Smooth muscle cell (in vitro differentiated cells): ENCODE data around the gene UNCX. TPM values are rescaled to one million over a fixed set of nuclear protein-coding genes. Genes with fewer than 3 reads are reported as not detected.
"Not testable (repeated sequence)": the region's sequence is repeated elsewhere in the genome, so short reads cannot be mapped to it uniquely, and the experiment has no call there.

Experiments
- DNase-seq: peaks from one replicate; lab custom pipeline; 2025; ENCODE audit not compliant: unreplicated experiment; lab: John Stamatoyannopoulos, UW
- H2AFZ ChIP-seq: fragments of 200-600 bp; sonication (generic); 2 replicates; pipeline ENCODE4 v1.6.0; 2016; ENCODE audit warnings: antibody characterized with exemption, low read depth, mild to moderate bottlenecking
- H3F3A ChIP-seq: fragments of 200-600 bp; sonication (generic); 2 replicates; pipeline ENCODE4 v1.6.0; 2017; ENCODE audit warnings: antibody characterized with exemption, low read depth
- H3K27ac ChIP-seq: fragments of 200-600 bp; sonication (generic); 2 replicates; pipeline ENCODE4 v1.5.1; 2016; ENCODE audit warnings: low read depth, mild to moderate bottlenecking
- H3K27me3 ChIP-seq: fragments of 200-600 bp; sonication (generic); 2 replicates; pipeline ENCODE4 v1.6.1; 2016; ENCODE audit warnings: low read depth, mild to moderate bottlenecking
- H3K36me3 ChIP-seq: fragments of 200-600 bp; sonication (generic); 2 replicates; pipeline ENCODE4 v1.5.1; 2016; ENCODE audit warnings: low read depth
- H3K4me1 ChIP-seq: fragments of 200-600 bp; sonication (generic); 2 replicates; pipeline ENCODE4 v1.5.1; 2016; ENCODE audit warnings: low read depth
- H3K4me2 ChIP-seq: fragments of 200-600 bp; sonication (generic); 2 replicates; pipeline ENCODE4 v1.6.0; 2016; ENCODE audit warnings: mild to moderate bottlenecking
- H3K4me3 ChIP-seq: fragments of 200-600 bp; sonication (generic); 2 replicates; pipeline ENCODE4 v1.5.1; 2016; ENCODE audit warnings: mild to moderate bottlenecking
- H3K79me2 ChIP-seq: fragments of 200-600 bp; sonication (generic); 2 replicates; pipeline ENCODE4 v1.6.0; 2016; ENCODE audit warnings: low read depth, mild to moderate bottlenecking
- H3K9ac ChIP-seq: fragments of 200-600 bp; sonication (generic); 2 replicates; pipeline ENCODE4 v1.6.0; 2016; ENCODE audit warnings: low read depth
- H3K9me3 ChIP-seq: fragments of 200-600 bp; sonication (generic); replicated peaks from 2 replicates; pipeline ENCODE4 v1.5.1; 2016; ENCODE audit warnings: low read depth
- H4K20me1 ChIP-seq: fragments of 200-600 bp; sonication (generic); 2 replicates; pipeline ENCODE4 v1.6.0; 2016; ENCODE audit warnings: low read depth
- CTCF ChIP-seq: fragments of 200-600 bp; sonication (generic); IDR thresholded peaks from 2 replicates; pipeline ENCODE4 v1.5.1; 2017; ENCODE audit warnings: borderline replicate concordance, mild to moderate bottlenecking, antibody characterized with exemption; ENCODE audit not compliant: insufficient read depth, poor library complexity, severe bottlenecking
- WGBS: methylation state at CpG from one replicate; pipeline ENCODE4 v1.1.7; 2016; ENCODE audit warnings: low lambda C conversion rate; 5-methylcytosine and 5-hydroxymethylcytosine counted together
- polyA plus RNA-seq: library from polyadenylated mRNA; unstranded; fragments of >200 nt; fragmentation: Nextera tagmentation; extraction: Ambion mirVana; gene quantifications from 2 replicates; pipeline ENCODE4 v1.2.1, GENCODE V29; 2016
- total RNA-seq: library from RNA; depleted of rRNA; stranded (reverse); fragments of >200 nt; gene quantifications from 2 replicates; pipeline ENCODE4 v1.2.3, GENCODE V29; 2014

The UNCX gene
- total and polyA plus RNA-seq, 2 experiments from 2014 or later, result not detected

- H3F3A ChIP-seq, result no peaks in the 10 kb centered on the region
- TF ChIP-seq CTCF, result no peak
- DNase-seq, result no peak
- no peaks in the 10 kb centered on the region for H3K79me2 ChIP-seq
- no peak overlapping the region for H3K4me3 ChIP-seq
- no peaks in the 10 kb centered on the region for H4K20me1 ChIP-seq
- H3K27ac ChIP-seq, result no peak overlapping the region
- 87% methylated on average over 34 of the region's 35 CpGs for WGBS
- no peaks in the 10 kb centered on the region for H3K9me3 ChIP-seq
- no peaks in the 10 kb centered on the region for H3K36me3 ChIP-seq
- H3K4me1 ChIP-seq, result no peaks in the 10 kb centered on the region
- no peak overlapping the region for H3K4me2 ChIP-seq
- no peak overlapping the region for H3K9ac ChIP-seq
- peaks cover 52% of the 10 kb centered on the region for H3K27me3 ChIP-seq
- H2AFZ ChIP-seq, result no peak overlapping the region
Observed at GRCh38 chr7:1210979-1211608, 21.6 kb upstream of the UNCX start.

GRCh38 chr7:1211611-1212010, 21.1 kb upstream of the UNCX start:
- H4K20me1 ChIP-seq, result no peaks in the 10 kb centered on the region
- no peaks in the 10 kb centered on the region for H3K79me2 ChIP-seq
- H3K4me1 ChIP-seq, result no peaks in the 10 kb centered on the region
- no peaks in the 10 kb centered on the region for H3F3A ChIP-seq
- no peak overlapping the region for H3K27ac ChIP-seq
- no peak overlapping the region for H3K9ac ChIP-seq
- 89% methylated on average over 11 of the region's 11 CpGs for WGBS
- no peak overlapping the region for H2AFZ ChIP-seq
- no peaks in the 10 kb centered on the region for H3K36me3 ChIP-seq
- no peak overlapping the region for H3K4me3 ChIP-seq
- H3K27me3 ChIP-seq, result peaks cover 52% of the 10 kb centered on the region
- H3K9me3 ChIP-seq, result no peaks in the 10 kb centered on the region
- no peak overlapping the region for H3K4me2 ChIP-seq
- no peak for TF ChIP-seq CTCF
- DNase-seq, result no peak

- not testable (repeated sequence) for H3K36me3 ChIP-seq, H3K4me2 ChIP-seq, DNase-seq, H3F3A ChIP-seq, H4K20me1 ChIP-seq, H3K4me1 ChIP-seq, H3K9ac ChIP-seq, H3K9me3 ChIP-seq, H3K79me2 ChIP-seq, H2AFZ ChIP-seq, H3K27ac ChIP-seq, H3K4me3 ChIP-seq
- peaks cover 52% of the 10 kb centered on the region for H3K27me3 ChIP-seq
- 93% methylated on average over 5 of the region's 5 CpGs for WGBS
Observed at GRCh38 chr7:1212025-1212424, 20.6 kb upstream of the UNCX start.

GRCh38 chr7:1214516-1214915, 18.2 kb upstream of the UNCX start:
- Histone ChIP-seq H3K9ac (no peak overlapping the region), H3K36me3 (no peaks in the 10 kb centered on the region), H3K4me2 (no peak overlapping the region), H3F3A (no peaks in the 10 kb centered on the region), H3K79me2 (no peaks in the 10 kb centered on the region), H4K20me1 (no peaks in the 10 kb centered on the region), H3K27ac (no peak overlapping the region), H3K4me3 (no peak overlapping the region), H2AFZ (no peak overlapping the region), H3K4me1 (no peaks in the 10 kb centered on the region), H3K27me3 (peaks cover 70% of the 10 kb centered on the region), H3K9me3 (no peaks in the 10 kb centered on the region)
- 90% methylated on average over 18 of the region's 18 CpGs for WGBS
- no peak for DNase-seq
- TF ChIP-seq CTCF, result no peak
